ENCODE measurements around the gene SLC16A11.

Gene SLC16A11

DNA sequence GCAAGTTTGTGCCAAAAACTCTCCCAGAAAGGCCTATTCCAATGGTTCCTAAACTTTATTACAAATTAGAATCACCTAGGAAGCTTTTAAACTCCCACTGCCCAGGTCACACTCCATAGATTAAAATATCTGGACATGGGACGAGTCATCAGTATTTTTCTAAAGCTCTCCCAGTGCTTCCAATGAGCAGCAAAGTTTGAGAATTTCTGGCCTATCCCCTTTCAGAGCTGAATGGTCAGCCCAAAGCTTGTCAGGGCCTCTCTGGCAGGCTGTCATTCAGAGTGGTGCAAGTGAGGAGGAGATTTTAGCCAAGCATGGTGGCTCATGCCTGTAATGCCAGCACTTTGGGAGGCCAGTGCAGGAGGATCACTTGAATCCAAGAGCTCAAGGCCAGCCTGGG is 18.6 kb downstream of the SLC16A11 start:
- DNase-seq (ENCODE audit: low read depth in 2 of 2), result no peak

DNA sequence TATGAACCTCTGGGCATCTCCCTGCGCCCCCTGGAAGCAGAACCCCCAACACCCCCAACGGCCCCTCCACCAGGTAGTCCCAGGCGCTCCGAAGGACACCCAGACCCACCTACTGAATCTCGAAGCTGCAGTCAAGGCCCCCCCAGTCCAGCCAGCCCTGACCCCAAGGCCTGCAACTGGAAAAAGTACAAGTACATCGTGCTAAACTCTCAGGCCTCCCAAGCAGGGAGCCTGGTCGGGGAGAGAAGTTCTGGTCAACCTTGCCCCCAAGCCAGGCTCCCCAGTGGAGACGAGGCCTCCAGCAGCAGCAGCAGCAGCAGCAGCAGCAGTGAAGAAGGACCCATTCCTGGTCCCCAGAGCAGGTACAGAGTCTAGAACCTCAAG is 19.5 kb downstream of the SLC16A11 start:
- no peak for DNase-seq (ENCODE audit: low read depth in 2 of 2)

DNA sequence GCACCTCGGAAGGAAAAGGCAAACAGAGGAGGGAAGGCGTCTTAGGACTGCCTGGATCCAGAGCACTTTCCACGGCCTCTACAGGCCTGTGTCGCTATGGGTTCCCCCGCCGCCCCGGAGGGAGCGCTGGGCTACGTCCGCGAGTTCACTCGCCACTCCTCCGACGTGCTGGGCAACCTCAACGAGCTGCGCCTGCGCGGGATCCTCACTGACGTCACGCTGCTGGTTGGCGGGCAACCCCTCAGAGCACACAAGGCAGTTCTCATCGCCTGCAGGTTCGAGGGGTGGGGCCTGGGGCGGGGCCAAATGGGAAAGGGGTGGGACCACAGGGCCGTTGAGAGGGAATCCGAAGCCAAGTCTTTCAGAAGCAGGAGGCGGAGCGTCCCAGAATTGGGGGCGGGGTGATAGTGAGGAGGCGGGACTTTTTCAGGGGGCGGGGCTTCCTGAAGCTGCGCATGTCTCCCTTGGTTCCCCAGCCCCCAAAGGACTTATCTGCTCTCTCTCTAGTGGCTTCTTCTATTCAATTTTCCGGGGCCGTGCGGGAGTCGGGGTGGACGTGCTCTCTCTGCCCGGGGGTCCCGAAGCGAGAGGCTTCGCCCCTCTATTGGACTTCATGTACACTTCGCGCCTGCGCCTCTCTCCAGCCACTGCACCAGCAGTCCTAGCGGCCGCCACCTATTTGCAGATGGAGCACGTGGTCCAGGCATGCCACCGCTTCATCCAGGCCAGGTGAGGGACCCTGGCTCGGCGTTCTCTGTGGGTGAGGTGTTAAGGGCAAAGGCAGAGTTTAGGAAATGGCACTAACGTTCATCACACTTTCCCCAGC is 20.1 kb downstream of the SLC16A11 start:
- DNase-seq (ENCODE audit: low read depth in 2 of 2), result peak; percentile 89 to 97

DNA sequence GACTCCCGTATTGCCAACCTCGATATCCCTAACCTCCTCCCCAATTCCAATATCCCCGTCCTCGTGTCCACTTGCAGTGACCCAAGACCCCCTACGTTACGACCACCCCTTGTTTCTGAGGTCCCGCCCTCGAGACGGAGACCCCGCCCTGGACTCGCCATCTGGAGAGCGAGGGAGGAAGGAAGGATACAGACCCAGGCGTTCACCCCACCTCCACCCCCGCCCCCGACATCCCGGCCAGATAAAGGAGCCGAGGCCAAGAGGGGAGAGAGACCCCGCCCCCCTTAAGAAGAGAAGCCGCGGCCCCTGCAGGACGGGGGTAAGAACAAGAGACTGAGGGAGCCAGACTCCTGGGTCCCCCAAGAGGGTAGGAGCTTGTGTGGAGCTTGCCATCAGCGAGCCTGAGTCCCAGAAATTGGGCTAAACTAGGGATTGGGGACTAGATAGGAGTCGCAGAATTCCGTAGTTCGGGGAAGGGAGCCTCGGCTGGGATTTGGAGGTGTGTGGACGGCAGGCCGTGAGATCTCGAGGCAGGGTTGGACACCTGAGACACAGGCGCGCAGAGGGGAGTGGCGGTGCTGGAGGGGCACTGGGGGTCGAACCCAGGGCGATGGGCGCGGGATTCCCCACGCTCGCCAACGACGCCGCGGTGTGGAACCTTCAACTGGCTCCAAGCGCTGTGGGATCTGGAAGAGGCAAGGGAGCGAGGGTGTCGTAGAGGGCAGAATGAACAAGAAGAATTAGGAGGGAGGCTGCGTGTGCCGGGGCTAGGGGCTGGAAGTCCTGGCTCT is 20.9 kb downstream of the SLC16A11 start, which contains the start of gene BCL6B:
BCL6B (plus strand) TSS at position 270 of the 791 bp plus-strand sequence. CDS start 622 bp downstream, outside the sequence.
- DNase-seq (ENCODE audit: low read depth in 2 of 2), result no peak

DNA sequence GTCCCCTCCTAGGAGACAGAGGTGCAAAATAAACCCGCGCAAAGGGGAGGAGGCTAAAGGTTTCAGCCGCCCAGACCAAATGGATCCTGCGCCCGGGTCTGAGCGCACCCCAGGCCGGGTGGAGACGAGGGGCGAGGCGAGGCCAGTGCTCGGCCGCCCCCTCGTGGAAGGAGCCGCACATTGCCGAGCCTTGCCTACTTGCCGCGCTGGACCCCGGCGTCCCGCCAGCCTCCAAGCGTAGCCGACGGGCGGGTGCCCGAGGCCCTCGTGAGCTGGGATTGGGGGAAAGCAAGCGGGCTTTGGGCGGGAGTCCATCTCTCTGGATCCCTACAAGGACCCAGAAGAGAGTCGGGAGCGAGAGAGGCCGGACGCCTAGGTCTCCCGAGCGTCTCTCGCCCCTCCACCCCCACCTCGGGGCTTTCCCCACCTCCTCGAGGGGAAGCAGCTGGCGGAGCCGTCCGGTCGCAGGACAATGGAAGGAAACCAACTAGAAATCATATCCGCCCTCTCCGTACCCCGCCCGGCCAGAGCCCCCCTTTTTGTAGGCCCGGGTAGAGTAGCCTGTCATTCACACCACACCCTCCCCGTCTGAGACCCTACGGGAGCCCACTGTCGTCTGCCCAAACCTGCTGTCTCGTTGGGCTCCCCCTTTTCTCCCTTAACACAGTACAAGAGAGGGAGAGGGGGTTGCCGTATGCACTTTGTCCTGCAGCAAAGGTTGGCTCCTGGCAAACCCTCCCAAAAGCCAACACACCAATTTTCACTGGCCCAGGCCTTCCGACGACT is 21.7 kb downstream of the SLC16A11 start:
- peak; percentile 74 to 81 for DNase-seq (ENCODE audit: low read depth in 2 of 2)

DNA sequence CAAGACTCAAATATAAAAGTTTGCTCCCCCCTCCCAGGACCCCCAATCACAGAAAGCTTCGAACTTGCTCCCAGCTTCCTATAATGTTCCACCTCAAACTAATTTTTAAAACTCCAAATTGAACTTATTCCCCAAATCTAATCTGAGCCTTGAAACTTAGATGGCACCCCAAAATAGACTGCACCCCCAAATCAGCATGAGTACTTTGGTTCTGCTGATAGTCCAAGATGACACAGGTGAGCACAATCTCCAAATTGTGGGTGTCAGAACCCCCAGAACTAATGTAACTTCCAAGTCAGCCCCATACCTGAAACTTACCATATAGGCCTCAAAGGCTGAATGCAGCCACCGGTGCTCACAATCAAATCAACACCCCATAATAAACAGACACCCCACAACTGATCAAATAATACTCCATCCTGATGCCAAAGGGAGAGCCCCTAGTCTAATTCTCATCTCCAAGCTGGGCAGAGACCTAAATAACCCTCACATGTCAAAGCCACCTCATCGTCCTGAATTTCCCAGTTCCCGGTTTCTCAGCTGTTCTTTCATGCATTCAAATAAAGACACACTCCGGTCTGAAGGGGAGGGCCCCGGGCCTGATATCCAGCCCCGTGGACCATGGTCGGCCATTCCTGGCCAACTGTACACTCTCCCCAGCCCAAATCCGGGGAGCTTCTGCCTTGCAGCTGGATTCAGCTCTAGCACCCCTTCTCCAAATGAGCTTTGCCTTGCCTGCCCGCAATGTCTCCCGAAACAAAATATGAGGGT is 22.8 kb downstream of the SLC16A11 start:
- no peak for DNase-seq (ENCODE audit: low read depth in 2 of 2)

DNA sequence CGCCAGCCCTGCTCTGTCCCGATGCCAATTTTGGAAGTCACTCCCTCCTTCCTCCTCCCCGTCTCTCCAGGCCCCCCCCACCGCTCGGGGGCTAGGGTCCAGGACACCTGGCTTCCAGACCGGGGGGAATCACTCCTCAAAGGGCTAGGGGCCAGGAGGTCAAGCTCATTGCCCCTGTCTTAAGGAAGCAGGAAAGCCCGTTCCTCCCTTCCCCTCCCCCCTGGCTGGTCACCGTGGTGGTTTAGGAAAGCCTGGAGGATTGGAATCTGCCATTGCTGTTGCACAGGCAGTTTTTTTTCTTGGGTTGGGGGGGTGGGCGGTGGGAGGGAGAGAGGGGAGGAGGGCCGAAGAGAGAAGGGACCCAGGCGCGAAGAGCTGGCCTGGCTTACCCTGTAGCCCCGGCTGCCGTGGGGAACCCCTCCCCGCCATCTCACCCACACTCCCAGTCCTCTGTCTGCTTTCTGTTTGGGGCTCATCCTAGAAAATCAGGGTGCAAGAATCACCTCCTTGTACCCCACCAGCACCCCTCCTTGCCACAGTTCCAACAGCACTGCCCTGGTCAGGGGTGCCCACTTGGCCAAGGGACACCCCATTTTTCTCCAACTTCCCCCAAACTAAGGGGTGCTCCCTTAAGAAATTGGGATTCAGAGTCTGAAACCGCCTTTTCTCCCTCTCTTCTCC is 23.9 kb downstream of the SLC16A11 start:
- DNase-seq (ENCODE audit: low read depth in 2 of 2), result no peak

DNA sequence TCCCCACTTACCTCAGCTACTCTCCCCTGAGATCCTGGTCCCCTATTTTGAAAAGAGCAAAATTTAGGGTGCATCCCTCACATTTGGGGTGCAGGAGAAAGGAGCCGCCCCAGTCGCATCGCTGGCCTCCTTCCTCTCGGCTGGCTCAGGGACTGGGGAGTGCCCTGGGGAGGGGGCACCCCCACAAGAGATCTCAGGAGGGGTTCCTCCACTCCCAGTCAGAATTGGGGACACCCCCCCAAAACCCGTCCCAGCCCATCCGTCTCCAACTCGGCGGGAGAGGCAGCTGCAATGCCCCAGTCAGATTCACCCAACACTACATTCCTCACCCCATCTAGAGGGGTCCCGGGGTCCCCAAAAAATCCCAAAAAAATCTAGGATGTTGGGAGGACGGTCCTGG is 24.5 kb downstream of the SLC16A11 start:
- no peak for DNase-seq (ENCODE audit: low read depth in 2 of 2)

DNA sequence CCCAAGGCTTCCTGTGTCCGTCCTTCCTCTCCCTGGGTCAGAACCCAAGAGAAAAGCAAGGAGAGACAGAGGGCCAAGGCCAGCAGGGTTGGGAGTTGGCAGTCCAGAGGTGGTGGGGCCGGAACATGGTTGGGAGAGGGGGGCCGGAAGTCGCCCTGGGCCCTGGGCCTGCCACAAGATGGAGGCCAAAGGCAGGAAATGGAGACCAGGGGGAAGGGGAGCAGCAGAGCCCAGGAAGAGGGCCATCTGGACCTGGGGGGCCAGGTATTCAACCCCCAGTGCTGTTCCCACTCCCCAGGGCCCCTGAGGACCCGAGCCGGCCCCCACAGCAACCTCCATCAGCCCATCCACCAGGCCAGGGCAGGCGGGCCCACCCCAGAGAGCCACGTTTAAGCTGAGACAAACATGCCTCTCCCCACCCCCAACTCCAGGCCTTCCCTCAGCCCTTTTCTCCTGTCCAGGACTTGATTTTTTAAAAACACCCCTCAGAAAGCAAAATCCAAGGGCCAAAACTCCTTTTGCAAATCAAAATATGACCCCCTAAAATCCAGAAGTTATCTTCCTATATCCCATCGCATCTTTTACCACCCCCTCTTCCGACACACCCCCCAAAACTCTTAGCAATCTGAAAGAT is 25.4 kb downstream of the SLC16A11 start:
- DNase-seq (ENCODE audit: low read depth in 2 of 2), result no peak

DNA sequence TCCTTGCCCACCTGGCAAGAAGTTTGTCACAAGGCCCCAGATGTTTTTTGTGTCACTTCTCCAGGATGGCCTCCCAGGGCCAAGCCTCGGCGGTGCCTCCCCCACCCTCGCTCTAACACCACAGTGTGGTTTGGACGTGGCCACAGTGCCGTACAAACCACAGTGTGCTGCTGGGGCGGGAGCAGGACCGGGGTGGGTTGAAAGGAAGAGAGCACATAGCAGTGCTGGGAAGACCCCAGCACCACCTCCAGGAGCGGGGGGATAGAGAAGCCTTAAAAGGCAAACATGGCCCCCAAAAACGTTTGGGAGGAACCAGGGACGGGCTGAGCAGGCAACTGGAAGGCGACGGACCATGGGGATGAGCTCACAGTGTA is 26.1 kb downstream of the SLC16A11 start:
- peak in 1 of 2 donors; percentile 46 for DNase-seq (ENCODE audit: low read depth in 2 of 2)

DNA sequence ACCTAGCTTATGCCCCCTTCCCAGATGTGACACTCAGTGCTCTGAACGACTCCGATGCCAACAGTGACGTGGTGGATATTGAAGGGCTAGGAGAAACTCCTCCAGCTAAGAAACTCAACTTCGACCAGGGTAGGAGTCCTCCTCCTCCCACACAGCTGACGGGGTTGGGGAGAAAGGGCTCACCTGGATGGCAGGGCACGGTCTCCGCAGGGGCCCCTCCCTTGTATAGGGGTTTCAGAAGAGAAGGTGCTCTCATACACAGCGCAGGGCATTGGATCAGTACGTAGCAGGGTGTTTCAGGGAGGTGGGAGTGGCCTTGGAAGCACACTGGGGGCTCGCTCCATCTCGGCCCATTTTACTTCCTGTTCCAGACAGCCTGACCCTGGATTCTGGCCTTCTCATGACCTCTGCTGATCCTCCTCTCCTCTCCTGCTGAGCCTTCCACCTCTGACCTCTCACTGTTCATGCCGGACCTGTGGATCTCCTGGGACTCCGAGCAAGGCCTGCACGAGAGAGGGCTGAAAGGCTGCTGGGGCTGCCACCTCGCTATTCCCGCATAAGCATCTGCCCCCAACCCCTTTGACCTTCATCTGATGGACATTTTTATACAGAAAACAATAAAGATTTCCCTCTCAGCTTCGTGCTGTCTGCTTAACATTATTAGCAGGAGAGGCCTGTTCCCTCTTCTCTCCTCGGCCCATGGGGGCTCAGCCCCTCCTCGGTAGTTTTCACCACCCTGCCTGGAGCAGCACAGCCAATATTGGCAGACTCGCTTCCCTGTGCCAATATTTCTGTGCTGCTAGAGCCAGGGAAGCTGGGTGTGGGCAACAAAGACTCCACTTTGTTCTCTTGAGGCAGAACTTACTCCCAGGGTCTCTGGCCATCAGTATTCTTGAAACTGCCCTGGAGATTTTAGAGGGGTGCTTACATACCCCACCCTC is 26.7 kb downstream of the SLC16A11 start:
- no peak for DNase-seq (ENCODE audit: low read depth in 2 of 2)

DNA sequence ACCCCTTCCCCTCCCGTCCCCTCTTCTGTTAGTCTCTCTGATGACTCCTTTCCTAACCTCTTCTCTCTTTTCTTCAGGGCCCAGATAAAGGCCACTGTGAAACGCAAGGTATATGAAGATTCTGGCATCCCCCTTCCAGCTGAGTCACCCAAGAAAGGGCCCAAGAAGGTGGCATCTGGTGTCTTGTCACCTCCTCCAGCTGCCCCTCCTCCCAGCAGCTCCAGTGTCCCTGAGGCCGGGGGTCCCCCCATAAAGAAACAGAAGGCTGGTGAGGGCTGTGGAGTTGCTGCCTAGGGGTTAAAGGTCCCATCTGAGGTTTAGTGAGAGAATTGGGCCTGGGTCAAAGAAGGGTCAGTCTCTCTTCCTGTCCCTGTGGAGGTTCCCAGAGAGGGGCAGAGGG is 27.5 kb downstream of the SLC16A11 start:
- DNase-seq (ENCODE audit: low read depth in 2 of 2), result no peak

DNA sequence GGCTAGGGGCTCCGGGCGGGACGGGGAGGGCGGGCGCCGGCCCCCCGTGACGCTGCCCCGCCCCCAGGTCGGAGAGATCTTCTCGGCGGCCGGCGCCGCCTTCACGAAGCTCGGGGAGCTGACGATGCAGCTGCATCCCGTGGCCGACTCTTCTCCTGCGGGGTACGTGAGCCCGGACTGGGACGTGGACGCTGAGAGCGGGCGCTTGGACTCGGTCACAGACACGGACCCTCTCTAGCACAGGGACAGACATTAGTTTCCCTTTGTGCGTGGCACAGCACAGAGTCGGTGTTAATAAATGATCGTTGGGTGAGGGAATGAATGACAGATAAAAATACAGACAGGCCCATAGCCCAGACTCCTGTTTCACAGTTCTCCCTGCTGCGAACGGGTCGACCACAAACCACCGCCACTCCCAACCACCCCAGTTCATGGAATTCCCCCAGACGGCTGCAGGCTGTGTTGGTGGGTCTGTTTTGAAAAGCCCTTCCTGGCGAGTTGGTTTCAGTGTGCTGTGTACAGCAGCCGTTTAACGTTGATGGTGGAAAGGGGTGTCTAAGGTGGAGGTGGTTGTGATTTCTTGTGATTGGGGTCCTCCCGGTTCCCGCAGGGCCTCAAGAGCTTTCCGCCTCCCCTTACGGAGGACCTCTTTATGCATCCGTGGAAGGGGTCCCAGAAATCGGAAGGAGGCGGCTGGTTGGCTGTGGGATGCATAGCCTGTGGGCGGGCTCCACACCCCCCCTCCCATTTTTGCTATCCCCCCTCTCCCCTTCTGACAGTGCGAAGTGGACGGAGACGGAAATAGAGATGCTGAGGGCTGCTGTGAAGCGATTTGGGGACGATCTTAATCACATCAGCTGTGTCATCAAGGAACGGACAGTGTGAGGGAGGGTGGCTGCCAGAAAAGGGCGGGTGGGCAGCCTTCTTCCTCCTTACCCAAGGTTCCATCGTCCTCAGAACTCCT is 28.6 kb downstream of the SLC16A11 start:
- DNase-seq (ENCODE audit: low read depth in 2 of 2), result peak; percentile 69 to 70

DNA sequence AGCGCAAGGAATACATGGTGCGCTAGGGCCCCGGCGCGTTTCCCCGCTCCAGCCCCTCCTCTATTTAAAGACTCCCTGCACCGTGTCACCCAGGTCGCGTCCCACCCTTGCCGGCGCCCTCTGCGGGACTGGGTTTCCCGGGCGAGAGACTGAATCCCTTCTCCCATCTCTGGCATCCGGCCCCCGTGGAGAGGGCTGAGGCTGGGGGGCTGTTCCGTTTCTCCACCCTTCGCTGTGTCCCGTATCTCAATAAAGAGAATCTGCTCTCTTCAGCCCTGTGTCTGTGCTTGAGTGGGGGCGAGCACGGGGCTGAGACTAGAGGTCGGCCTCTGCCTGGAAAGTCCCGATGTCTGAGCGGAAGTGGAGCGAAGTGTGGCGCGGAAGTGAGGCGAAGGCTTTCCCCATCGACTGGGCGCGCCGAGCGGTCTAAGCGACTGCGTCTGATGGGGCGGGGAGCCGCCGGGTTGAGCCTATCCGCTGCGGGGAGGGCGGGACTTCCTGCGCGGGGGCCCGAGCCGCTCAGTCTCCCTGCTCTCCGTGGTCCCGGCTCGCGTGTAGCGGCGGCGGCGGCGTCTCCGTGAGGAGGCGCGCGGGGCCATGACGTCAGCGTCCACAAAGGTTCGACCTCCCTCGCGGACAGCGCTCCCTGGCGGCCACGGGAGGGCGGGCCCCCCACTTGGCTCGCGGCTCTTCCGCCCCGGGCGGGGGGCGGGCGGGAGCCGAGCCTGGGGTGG is 29.5 kb downstream of the SLC16A11 start:
- peak; percentile 95 to 96 for DNase-seq (ENCODE audit: low read depth in 2 of 2)

DNA sequence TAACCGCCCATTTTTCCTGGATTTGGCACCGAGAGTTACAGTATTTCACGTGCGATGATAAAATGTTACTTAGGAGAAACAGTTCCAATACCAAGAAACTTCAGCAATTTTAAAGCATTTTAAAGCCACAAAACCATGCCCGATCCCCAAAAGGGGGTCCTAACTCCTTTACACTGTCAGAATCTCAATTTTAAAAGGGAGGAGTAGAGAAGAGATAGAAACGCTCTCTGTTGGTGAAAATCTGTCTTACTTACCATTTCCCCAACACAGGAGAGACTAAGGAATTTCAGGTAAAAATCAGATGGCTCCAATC is 32.0 kb downstream of the SLC16A11 start:
- DNase-seq (ENCODE audit: low read depth in 2 of 2), result no peak

DNA sequence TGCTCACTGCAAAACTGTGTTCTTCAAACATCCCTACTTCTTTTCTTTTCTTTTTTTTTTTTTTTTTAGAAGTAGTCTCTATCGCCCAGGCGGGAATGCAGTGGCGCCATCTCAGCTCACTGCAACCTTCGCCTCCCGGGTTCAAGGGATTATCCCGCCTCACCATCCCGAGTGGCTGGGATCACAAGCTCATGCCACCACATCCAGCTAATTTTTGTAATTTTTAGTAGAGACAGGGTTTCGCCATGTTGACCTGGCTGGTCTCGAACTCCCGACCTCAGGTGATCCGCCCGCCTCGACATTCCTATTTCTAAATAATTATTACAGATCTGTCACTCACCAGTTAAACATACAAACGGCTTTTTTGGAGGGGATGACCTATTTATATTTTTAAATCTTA is 32.5 kb downstream of the SLC16A11 start:
- no peak for DNase-seq (ENCODE audit: low read depth in 2 of 2)

DNA sequence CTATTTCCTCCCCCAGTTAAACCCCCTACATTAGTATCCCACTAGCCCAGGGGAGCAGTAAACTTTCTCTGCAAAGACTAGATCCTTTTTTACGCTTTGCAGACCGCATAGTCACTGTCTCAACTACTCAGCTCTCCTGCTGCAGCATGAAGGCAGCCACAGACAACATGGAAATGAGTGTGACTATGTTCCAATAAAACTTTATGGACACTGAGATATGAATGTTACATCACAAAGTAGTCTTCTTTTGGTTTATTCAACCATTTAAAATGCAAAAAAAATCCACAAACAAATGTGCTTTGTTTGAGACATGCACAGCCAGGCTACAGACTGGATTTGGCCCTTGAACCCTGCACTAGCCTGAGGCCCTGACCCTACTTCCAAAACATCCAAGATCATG is 33.4 kb downstream of the SLC16A11 start:
- DNase-seq (ENCODE audit: low read depth in 2 of 2), result no peak

DNA sequence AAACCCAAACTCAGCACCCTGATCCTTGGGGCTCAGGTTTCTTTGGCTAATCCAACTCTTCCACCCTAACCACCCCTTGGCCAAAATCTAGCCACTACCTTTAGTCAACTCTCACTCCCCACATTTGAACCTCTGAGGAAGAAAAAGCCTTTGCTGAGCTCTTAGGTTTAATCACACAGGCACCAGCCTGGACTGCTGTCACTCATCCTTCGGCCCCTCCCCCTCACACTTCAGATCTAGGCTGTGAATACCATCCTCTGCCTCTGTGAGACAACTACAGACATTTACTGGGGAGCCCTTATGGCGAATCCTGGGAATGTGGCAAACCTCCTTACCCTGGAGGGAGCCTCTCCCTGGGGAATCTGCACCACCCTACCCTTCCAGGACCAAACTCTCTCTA is 36.7 kb downstream of the SLC16A11 start:
- no peak for DNase-seq (ENCODE audit: low read depth in 2 of 2)
